GM12878 (cell line): Measurements from ENCODE around the gene STXBP5. TPM values are rescaled to one million over a fixed set of nuclear protein-coding genes. Genes with fewer than 3 reads are reported as not detected.

Experiments used
- ATAC-seq: fragments of 200-7000 bp; cut with Tn5 transposase; 3 replicates; pipeline ENCODE4 v1.9.1; 2020; ENCODE audit warnings: mild to moderate bottlenecking, moderate library complexity
- BruUV-seq: library from RNA; stranded (reverse); fragments of 400-500 nt; replicated peaks from 2 replicates; lab custom pipeline; 2021; lab: Mats Ljungman, UMichigan
- CTCF ChIA-PET: fragments of 300-600 bp; sonication (Branson Sonifier 250); formaldehyde crosslinking; extraction: SDS; loops from one replicate; lab custom pipeline; 2021; ENCODE audit warnings: inconsistent platforms; lab: Yijun Ruan, JAX
- POLR2A ChIA-PET: fragments of 350-600 bp; formaldehyde crosslinking; extraction: SDS; loops from one replicate; lab custom pipeline; 2021; ENCODE audit warnings: inconsistent platforms; lab: Charles Lee
- RAD21 ChIA-PET: fragments of 300-600 bp; sonication (Branson Sonifier 250); formaldehyde crosslinking; loops from one replicate; lab custom pipeline; 2023; ENCODE audit warnings: antibody characterized with exemption; ENCODE audit not compliant: unreplicated experiment; lab: Charles Lee
- SMC1A ChIA-PET: fragments of 300-600 bp; sonication (Branson Sonifier 250); formaldehyde crosslinking; loops from one replicate; lab custom pipeline; 2023; ENCODE audit not compliant: unreplicated experiment, uncharacterized antibody; lab: Charles Lee
- DNase-seq: peaks from one replicate; pipeline ENCODE4 v3.0.0-alpha.2; 2011; ENCODE audit warnings: low read depth, low spot score
- FAIRE-seq: peaks from 3 replicates; lab custom pipeline; 2011; peaks lifted over from hg19 to GRCh38; lab: Jason Lieb, UNC
- H2AFZ ChIP-seq: 2 replicates; pipeline ENCODE4 v1.6.0; 2011; ENCODE audit warnings: low read depth, low read length, control low read depth; ENCODE audit not compliant: control insufficient read depth
- H3K27ac ChIP-seq: 2 replicates; pipeline ENCODE4 v1.5.1; 2011; ENCODE audit warnings: control low read depth; ENCODE audit not compliant: control insufficient read depth, insufficient read depth
- H3K27me3 ChIP-seq, 2 experiments: replicated peaks in 1 of 2; 2 replicates each; pipeline versions ENCODE4 v1.6.0 to v1.6.1; 2011; ENCODE audit warnings: low read length in 1 of 2; ENCODE audit not compliant: control insufficient read depth in 2 of 2, insufficient read depth in 2 of 2
- H3K36me3 ChIP-seq, 2 experiments: 2 replicates each; pipeline ENCODE4 v1.5.1; 2011; ENCODE audit warnings: low read length in 1 of 2; ENCODE audit not compliant: control insufficient read depth in 2 of 2, insufficient read depth in 2 of 2
- H3K4me1 ChIP-seq: 2 replicates; pipeline ENCODE4 v1.6.1; 2011; ENCODE audit warnings: mild to moderate bottlenecking, low read length, moderate library complexity, mixed read lengths; ENCODE audit not compliant: control insufficient read depth, insufficient read depth
- H3K4me2 ChIP-seq: 2 replicates; pipeline ENCODE4 v1.6.0; 2011; ENCODE audit warnings: control low read depth; ENCODE audit not compliant: control insufficient read depth, insufficient read depth
- H3K4me3 ChIP-seq: fragments of 200-600 bp; sonication (generic); 2 replicates; pipeline ENCODE4 v1.5.1; 2016
- H3K79me2 ChIP-seq: 2 replicates; pipeline ENCODE4 v1.6.0; 2011; ENCODE audit warnings: low read length; ENCODE audit not compliant: control insufficient read depth, insufficient read depth
- H3K9ac ChIP-seq: 2 replicates; pipeline ENCODE4 v1.8.0; 2011; ENCODE audit warnings: low read length, control low read depth, mixed read lengths; ENCODE audit not compliant: control insufficient read depth, insufficient read depth
- H3K9me3 ChIP-seq: replicated peaks from 3 replicates; pipeline ENCODE4 v1.5.1; 2011; ENCODE audit warnings: mild to moderate bottlenecking, low read length; ENCODE audit not compliant: control insufficient read depth, insufficient read depth
- H4K20me1 ChIP-seq: 2 replicates; pipeline ENCODE4 v1.6.0; 2011; ENCODE audit not compliant: control insufficient read depth, insufficient read depth
- ASH2L ChIP-seq: fragments of 300-600, 200-600 bp; sonication (generic); IDR thresholded peaks from 2 replicates; pipeline ENCODE4 v1.6.1; 2017; ENCODE audit warnings: low read depth, mild to moderate bottlenecking, borderline replicate concordance
- CBFB ChIP-seq: IDR thresholded peaks from 2 replicates; pipeline ENCODE4 v1.6.1; 2016; ENCODE audit warnings: antibody characterized with exemption, low read depth
- DPF2 ChIP-seq: fragments of 450-650 bp; IDR thresholded peaks from 2 replicates; pipeline ENCODE4 v1.6.1; 2017; ENCODE audit warnings: mild to moderate bottlenecking
- EP300 ChIP-seq, 2 experiments: fragments of 150-350 bp in 1 of 2; IDR thresholded peaks; 2 replicates each; pipeline ENCODE4 v1.6.1; 2011 to 2012; ENCODE audit warnings: low read depth in 2 of 2, low read length in 2 of 2, borderline replicate concordance in 1 of 2, improper control_type of control experiment in 1 of 2, inconsistent platforms in 1 of 2; ENCODE audit not compliant: control insufficient read depth in 1 of 2
- FOXM1 ChIP-seq: IDR thresholded peaks from 2 replicates; pipeline ENCODE4 v1.6.1; 2012; ENCODE audit warnings: low read depth, mild to moderate bottlenecking, inconsistent platforms, low read length, moderate library complexity
- KLF5 ChIP-seq: fragments of 450-650 bp; IDR thresholded peaks from 2 replicates; pipeline ENCODE4 v1.6.1; 2014; ENCODE audit warnings: mild to moderate bottlenecking; ENCODE audit not compliant: partially characterized antibody
- NR2C2 ChIP-seq: IDR thresholded peaks from 2 replicates; pipeline ENCODE4 v1.6.1; 2011; ENCODE audit warnings: borderline replicate concordance, low read depth; ENCODE audit not compliant: control insufficient read depth, insufficient read length
- RB1 ChIP-seq: fragments of 450-650 bp; formaldehyde crosslinking; IDR thresholded peaks from 2 replicates; pipeline ENCODE4 v1.6.1; 2017; ENCODE audit warnings: mild to moderate bottlenecking, borderline replicate concordance
- SREBF2 ChIP-seq: IDR thresholded peaks from 2 replicates; pipeline ENCODE4 v1.6.1; 2012; ENCODE audit warnings: mild to moderate bottlenecking, low read length
- TBL1XR1 ChIP-seq: IDR thresholded peaks from 2 replicates; pipeline ENCODE4 v1.6.1; 2012; ENCODE audit warnings: low read depth, low read length, improper control_type of control experiment
- WGBS: methylation state at CpG from one replicate; pipeline ENCODE4 v1.1.6; 2016; ENCODE audit warnings: low lambda C conversion rate; ENCODE audit not compliant: insufficient replicate concordance, insufficient coverage; ENCODE audit errors: missing lambda C conversion rate; 5-methylcytosine and 5-hydroxymethylcytosine counted together
- in situ Hi-C: fragments of 300-500 bp; cut with MboI; formaldehyde crosslinking; loops from 9 replicates; pipeline ENCODE4 v1.14.3; 2018; ENCODE audit warnings: mixed read lengths
- intact Hi-C: fragments of 100-400 bp; cut with micrococcal nuclease; formaldehyde crosslinking; loops from one replicate; pipeline ENCODE4 v1.14.2; 2022; ENCODE audit not compliant: unreplicated experiment
- polyA plus RNA-seq, 11 experiments: library from polyadenylated mRNA; depleted of rRNA in 4 of 11; unstranded in 6 of 11; stranded (reverse) in 5 of 11; fragments of >200 nt; fragmentation: Nextera tagmentation in 4 of 11; fragmentation: Illumina TruSeq in 1 of 11; extraction: Ambion mirVana in 4 of 11; extraction: Trizol in 1 of 11; gene quantifications; 1 replicate in 1 of 11; 2 replicates in 10 of 11; pipeline versions ENCODE4 v1.2.1 to v1.2.3, GENCODE V29; 2011 to 2016; ENCODE audit warnings: inconsistent platforms in 2 of 11, missing spikeins in 2 of 11, low read depth in 1 of 11
- total RNA-seq, 4 experiments: library from RNA; depleted of rRNA in 3 of 4; stranded (reverse); fragments of >200 nt in 3 of 4; fragmentation: Illumina TruSeq in 1 of 4; extraction: Trizol in 1 of 4; gene quantifications; 2 replicates each; pipeline versions ENCODE4 v1.2.1 to v1.2.3, GENCODE V29; 2013 to 2021
- TF ChIP-seq, protein P1 (sequence below): fragments of 450-650 bp; IDR thresholded peaks from 2 replicates; pipeline ENCODE4 v1.6.1; 2017; ENCODE audit warnings: mild to moderate bottlenecking, moderate library complexity
- TF ChIP-seq, protein P2 (sequence below): fragments of 450-650 bp; IDR thresholded peaks from 2 replicates; pipeline ENCODE4 v1.6.1; 2016; ENCODE audit warnings: mild to moderate bottlenecking
- TF ChIP-seq, protein P3 (sequence below): IDR thresholded peaks from 2 replicates; pipeline ENCODE4 v1.6.1; 2011; ENCODE audit warnings: mild to moderate bottlenecking, low read depth, low read length, moderate library complexity; ENCODE audit not compliant: insufficient replicate concordance

Gene STXBP5
- total and polyA plus RNA-seq, 10 of the 15 experiments (the other 5 are each of a cell fraction or from before 2014, with no cell fraction given) = 1.4 to 13.2 (median 8.4) TPM

DNA sequence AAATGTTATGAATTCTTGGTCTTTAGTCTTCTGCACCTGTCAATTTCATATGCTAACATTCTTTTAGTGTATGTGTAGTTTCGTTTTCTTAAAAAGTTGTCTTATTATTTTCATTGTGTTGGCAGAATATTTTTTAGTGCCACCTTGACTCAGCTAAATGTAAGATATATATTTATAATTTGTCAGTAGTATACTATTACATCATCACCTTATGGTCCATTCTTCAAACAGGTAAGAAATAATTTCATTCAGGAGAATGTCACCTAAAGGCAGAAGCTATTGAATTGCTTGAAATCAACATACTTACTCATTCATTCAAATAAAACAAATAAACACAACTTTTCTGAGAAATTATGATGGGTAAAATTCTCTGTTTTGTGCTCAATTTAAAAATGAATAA, 3.5 kb upstream of the STXBP5 start:
- no peak overlapping the region for H3K4me2 ChIP-seq
- in situ Hi-C loops (no loop called here), intact Hi-C loops (loop anchor here (10.0 kb wide), 1 partner anchor 184 kb away; no protein-coding TSS in a partner anchor)
- H3K4me1 ChIP-seq = no peaks in the 10 kb centered on the region
- TF ChIP-seq TBL1XR1 = no peak
- no peak for TF ChIP-seq SREBF2
- TF ChIP-seq ASH2L = no peak
- no peak for TF ChIP-seq FOXM1
- no peak for TF ChIP-seq CBFB
- no peak for TF ChIP-seq KLF5
- no peak for TF ChIP-seq RB1
- no peak for TF ChIP-seq DPF2
- no peak for TF ChIP-seq NR2C2
- no peak for TF ChIP-seq EP300 (IDR thresholded peaks at IDR 0.05; ENCODE audit: borderline replicate concordance in 1 of 2, control insufficient read depth in 1 of 2, low read depth in 2 of 2, low read length in 2 of 2)
- TF ChIP-seq, protein P1, sequence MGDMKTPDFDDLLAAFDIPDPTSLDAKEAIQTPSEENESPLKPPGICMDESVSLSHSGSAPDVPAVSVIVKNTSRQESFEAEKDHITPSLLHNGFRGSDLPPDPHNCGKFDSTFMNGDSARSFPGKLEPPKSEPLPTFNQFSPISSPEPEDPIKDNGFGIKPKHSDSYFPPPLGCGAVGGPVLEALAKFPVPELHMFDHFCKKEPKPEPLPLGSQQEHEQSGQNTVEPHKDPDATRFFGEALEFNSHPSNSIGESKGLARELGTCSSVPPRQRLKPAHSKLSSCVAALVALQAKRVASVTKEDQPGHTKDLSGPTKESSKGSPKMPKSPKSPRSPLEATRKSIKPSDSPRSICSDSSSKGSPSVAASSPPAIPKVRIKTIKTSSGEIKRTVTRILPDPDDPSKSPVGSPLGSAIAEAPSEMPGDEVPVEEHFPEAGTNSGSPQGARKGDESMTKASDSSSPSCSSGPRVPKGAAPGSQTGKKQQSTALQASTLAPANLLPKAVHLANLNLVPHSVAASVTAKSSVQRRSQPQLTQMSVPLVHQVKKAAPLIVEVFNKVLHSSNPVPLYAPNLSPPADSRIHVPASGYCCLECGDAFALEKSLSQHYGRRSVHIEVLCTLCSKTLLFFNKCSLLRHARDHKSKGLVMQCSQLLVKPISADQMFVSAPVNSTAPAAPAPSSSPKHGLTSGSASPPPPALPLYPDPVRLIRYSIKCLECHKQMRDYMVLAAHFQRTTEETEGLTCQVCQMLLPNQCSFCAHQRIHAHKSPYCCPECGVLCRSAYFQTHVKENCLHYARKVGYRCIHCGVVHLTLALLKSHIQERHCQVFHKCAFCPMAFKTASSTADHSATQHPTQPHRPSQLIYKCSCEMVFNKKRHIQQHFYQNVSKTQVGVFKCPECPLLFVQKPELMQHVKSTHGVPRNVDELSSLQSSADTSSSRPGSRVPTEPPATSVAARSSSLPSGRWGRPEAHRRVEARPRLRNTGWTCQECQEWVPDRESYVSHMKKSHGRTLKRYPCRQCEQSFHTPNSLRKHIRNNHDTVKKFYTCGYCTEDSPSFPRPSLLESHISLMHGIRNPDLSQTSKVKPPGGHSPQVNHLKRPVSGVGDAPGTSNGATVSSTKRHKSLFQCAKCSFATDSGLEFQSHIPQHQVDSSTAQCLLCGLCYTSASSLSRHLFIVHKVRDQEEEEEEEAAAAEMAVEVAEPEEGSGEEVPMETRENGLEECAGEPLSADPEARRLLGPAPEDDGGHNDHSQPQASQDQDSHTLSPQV = no peak
- TF ChIP-seq, protein P2, sequence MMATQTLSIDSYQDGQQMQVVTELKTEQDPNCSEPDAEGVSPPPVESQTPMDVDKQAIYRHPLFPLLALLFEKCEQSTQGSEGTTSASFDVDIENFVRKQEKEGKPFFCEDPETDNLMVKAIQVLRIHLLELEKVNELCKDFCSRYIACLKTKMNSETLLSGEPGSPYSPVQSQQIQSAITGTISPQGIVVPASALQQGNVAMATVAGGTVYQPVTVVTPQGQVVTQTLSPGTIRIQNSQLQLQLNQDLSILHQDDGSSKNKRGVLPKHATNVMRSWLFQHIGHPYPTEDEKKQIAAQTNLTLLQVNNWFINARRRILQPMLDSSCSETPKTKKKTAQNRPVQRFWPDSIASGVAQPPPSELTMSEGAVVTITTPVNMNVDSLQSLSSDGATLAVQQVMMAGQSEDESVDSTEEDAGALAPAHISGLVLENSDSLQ = no peak
- TF ChIP-seq, protein P3, sequence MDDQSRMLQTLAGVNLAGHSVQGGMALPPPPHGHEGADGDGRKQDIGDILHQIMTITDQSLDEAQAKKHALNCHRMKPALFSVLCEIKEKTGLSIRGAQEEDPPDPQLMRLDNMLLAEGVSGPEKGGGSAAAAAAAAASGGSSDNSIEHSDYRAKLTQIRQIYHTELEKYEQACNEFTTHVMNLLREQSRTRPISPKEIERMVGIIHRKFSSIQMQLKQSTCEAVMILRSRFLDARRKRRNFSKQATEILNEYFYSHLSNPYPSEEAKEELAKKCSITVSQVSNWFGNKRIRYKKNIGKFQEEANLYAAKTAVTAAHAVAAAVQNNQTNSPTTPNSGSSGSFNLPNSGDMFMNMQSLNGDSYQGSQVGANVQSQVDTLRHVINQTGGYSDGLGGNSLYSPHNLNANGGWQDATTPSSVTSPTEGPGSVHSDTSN = no peak
- no peak for ATAC-seq
- peaks cover 20% of the 10 kb centered on the region for H3K79me2 ChIP-seq
- H3K27me3 ChIP-seq = no peaks in the 10 kb centered on the region
- SMC1A ChIA-PET = interaction anchor here (1.0 to 1.4 kb wide), 2 partner anchors 10 to 11 kb away, joined by 3 to 5 read pairs; no protein-coding TSS in a partner anchor
- CTCF ChIA-PET = no interaction called here
- RAD21 ChIA-PET = no interaction called here
- no peak overlapping the region for H3K27ac ChIP-seq
- no peaks in the 10 kb centered on the region for H3K9me3 ChIP-seq
- H4K20me1 ChIP-seq = no peaks in the 10 kb centered on the region
- BruUV-seq = no TSS peak
- no peak for DNase-seq
- no peaks in the 10 kb centered on the region for H3K36me3 ChIP-seq
- H2AFZ ChIP-seq = no peak overlapping the region
- 4% methylated on average over 1 of the region's 1 CpG for WGBS
- no peak overlapping the region for H3K9ac ChIP-seq
- no peak for FAIRE-seq
- no peak overlapping the region for H3K4me3 ChIP-seq
- POLR2A ChIA-PET = interaction anchor here (0.6 kb wide), 1 partner anchor 19 kb away, joined by 4 read pairs; no protein-coding TSS in a partner anchor
